HG02642 (cell line): ENCODE results near the gene NCBP1.

ENCODE experiments used
- ATAC-seq: cut with Tn5 transposase; IDR thresholded peaks from one replicate; pipeline ENCODE4 v1.9.1; 2021; ENCODE audit warnings: mild to moderate bottlenecking; ENCODE audit not compliant: unreplicated experiment, poor library complexity

NCBP1 gene

DNA sequence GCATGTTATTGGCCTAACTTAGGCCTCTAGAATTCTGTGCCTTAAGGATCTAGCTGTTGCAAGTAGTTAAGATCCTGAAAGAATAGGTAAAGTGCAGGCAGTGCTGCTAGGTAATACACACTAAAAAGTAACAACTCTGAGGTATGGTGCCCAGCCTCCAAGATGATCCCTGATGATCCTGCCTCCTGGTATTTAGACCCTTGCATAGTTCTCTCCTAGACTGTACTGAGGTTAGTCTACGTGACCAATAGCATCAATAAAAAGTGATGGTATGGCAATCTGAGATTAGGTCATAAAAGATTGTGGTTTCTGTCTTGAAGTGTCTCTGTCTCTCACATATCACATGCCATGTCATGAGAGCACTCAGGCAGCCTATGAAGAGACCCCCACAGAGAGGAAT is 9.7 kb upstream of the NCBP1 start:
- no peak for ATAC-seq

DNA sequence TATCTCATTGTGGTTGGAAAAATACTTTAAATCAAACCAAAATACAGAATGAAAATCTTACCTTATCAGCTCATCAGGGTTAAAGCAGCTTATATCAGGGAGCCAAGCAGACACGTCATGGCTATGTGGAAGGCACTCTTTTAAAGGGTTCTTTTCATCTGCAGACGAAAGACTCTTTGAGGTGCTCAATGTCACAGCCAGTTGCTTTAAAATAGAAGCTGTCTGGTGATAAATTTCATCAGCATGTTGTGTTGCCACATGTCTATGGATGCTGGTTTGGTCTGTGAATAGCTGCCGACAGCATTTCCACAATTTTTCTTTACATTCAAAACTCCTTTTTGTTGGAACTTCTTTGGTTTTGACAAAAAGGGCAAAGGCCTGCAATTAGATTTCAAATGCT is 8.0 kb upstream of the NCBP1 start:
- ATAC-seq = no peak

DNA sequence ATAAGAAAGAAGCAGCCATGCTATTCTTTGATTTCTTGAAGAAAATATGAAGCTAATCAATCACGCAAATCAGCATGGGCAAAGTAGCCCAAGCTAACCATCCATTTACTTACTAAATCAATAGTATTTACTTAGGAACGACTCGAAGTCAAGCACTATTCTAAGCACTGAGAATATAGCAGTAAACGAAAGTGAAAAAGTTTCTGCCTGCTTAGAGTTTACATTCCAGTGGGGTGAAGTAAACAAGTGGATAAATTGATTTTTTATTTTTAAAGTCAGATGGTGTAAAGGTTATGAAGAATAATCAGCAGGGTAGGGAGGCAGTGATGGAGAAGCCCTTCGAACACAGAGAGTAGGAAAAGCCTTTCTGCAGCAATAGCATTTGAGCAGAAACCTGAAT is 6.0 kb upstream of the NCBP1 start:
- ATAC-seq = no peak

DNA sequence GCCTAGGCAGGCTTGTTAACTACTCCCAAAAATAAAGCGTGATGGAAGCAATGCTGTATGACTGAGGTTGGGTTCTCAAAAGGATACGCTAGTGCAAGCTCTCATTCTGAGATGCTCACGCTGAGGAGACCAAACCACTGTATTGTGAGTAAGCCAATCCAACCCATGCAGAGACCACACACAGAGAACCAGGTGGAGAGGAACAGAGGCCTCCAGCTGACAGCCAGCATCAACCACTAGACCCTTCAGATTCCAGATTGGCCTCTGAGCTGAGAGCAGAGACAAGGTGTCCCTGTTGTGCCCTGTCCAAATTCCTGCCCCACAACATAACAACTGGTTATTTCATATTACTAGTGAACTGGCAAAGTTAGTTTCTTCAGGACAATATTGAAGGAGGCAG is 5.0 kb upstream of the NCBP1 start:
- ATAC-seq = no peak

DNA sequence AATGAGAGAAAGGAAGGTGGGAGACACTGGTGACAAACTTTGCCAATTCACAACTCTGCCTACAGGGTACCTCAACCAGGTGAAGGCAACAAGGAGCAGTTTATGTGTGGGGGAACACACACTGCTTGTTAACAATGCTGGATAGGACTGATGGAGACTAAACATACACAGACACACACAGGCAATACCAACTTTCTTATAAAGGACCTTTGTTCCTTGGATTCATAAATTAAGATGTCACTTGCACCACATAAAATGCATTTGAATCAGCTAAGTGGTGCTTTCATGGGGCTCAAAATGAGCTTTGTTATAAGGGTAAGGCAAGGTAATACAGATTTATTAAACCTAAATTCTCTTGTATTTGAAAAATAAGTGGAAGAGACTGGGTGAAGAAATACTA is 4.5 kb upstream of the NCBP1 start:
- ATAC-seq = no peak

DNA sequence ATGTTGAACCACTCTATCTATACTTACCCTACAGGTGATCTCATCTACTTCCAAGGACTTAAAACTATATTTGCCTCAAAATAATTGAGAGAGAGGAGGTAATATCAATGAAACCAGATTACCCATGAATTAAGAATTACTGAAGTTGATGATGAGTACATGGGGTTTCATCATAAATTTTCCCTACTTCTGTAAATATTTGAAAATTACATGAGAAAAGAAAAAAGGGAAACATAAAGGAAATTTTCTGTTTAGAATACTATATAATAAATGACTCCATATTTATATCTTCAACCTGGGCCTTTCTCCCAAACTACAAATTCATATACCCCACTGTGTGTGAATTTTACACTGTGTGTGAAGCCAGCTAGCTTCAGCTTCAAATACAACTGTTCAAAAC is 3.0 kb upstream of the NCBP1 start:
- no peak for ATAC-seq

DNA sequence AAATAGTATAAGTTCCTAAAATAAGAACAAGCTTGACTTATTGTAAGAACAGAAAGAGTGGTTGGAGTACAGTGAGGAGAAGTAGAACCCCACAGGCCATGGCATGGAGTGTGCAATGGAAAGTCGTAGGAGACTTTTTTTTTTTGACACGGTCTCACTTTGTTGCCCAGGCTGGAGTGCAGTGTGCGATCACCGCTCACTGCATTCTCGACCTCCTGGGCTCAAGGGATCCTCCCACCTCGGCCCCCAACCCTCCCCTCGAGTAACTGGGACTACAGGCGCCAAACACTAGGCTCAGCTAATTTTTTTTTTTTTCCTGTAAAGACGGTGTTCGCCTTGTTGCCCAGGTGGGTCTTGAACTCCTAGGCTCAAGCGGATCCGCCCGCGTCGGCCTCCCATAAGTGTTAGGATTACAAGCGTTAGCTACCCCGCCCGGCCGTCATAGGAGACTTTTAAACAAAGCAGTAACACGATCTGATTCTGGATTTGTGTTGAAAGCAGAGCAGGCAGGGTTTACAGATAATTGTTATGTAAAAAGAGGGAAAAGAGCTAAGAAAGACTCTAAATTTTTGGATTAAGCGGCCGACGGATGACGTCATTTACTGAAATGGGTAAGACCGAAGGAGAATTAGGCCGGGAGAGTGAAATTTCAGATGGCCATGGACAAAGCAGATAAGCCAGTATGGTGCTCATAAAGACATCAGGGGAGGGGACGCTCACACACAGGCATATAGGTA is 1.2 kb upstream of the NCBP1 start:
- peak; percentile 14 for ATAC-seq

DNA sequence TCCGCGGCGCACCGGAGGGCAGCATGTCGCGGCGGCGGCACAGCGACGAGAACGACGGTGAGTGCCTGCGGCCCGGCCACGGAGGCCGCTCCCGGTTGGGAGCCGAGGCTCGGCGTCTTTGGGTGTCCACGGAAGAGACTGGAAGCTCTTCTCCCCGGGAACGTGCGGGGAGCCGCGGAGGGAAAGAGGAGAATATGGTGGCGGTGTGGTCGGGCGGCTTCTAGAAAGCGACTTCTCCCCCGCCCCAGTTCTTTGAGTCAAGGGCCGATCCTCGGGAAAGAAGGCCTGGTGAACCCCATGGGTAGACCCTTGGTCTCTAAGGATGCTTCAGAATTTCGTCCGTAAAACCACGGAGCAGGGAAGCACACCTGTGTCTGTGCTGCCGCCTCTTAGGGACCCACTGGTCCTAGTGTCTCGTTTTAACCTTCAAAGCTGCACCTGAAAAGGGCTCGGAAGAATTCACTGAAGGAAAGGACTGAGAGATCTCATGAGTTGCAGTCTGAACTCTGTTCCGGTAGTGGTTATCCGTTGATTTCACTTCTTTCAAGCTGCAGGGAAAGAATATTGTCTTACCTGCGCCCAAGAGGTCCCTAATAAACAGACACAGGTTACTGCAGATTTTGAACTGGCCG is 354 bp downstream of the NCBP1 start:
- no peak for ATAC-seq

DNA sequence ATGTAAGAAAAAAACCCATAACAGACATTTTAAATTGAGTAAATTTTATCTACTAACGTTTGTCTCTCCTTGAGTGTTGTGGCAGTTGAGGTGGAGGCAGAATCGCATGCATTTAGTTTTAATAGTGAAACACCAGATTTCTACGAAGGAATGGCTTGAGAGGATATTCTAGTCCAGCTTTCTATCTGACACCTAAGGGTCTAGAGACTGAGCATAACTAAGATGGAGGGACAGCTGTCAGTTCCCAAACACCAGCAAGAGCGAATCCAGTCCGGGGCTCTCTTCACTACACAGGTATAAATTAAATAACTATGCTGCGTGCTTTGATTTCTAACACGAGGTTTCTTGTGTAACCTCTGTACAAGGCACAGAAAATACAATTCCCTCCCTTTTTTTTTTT is 1.4 kb downstream of the NCBP1 start:
- no peak for ATAC-seq

DNA sequence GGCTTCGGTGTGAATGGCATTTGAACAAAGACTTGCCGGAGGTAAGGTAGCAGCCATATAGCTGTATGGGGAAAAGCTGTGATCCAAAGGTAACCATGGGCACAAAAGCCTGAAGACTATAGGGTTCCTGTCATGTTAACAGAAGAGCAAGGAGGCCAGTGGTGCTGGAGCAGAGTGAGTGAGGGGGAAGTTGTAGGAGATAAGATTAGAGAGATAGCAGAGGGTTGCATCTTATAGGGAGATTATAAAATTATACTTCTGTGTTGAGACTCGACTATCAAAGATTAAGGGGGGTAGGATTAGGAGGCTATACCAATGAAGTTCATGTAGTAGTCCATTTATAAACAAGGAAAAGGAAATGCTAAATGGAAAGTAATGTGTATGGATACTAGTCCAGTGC is 3.3 kb downstream of the NCBP1 start:
- ATAC-seq = no peak

DNA sequence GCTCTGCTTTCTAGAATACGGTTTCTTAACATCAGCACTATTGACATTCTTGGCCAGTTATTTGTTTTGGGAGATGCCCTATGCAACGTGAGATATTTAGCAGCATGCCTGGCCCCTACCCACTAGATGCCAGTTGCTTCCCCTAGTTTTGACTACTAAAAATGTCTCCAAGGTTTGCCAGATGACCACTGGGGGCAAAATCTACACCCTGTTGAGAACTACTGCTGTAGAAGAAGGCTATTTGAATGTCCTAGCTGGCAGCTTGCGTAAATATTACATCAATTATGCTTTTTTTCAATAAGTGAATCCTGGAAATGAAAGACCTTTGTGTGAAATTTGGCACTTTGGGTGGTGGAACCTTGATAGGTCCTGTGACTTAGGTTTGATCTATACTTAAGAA is 5.0 kb downstream of the NCBP1 start:
- no peak for ATAC-seq

DNA sequence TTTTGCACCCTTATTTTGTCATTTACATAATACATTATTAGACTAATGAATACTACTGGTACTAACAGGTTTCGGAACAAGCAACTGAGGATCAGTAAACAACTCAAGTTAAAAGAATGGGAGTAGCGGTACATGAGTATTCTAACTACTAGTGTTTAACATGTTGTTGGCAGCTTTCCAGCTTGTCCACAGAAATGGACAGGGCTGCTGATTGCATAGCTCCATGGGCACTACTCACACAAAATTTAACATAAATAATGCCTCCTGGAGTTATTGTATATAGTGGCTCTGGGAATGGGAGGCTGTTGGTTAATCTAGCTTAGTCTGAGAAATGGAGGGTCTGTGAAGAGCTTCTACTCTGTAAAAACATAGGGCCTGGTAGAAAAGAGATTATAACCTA is 6.7 kb downstream of the NCBP1 start:
- ATAC-seq = no peak

DNA sequence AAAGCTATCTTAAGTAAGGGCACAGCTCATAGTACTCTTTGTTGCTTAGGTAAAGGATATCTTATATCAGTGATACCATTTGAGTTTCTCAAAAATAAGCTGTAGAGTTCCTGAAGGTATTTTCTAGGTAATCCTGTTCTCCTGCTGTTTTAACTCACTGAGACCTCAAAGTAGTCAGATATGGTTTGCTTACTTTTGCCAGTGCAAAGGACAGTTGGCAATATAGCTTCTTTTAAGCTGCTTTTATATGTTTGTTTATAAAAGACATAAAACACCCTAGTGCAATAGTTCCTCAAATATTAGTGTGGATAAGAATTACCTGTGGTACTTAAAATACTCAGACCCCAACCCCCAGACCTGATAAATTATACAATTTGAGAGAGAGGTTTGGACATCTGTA is 12.1 kb downstream of the NCBP1 start:
- no peak for ATAC-seq

DNA sequence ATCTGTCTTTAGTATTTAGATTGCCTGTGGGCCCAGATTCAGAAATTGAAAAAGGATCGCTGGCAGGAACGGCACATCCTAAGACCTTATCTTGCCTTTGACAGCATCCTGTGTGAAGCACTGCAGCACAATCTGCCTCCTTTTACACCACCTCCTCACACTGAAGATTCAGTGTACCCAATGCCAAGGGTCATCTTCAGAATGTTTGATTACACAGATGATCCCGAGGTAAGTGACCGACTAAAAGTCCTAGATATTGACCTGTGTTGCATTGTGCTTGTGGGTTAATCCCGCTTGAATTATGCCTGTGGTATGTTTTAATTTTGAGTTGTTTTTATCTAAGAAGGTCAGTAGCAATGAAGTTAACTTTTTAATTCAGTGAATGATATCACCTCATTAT is 14.4 kb downstream of the NCBP1 start:
- no peak for ATAC-seq

DNA sequence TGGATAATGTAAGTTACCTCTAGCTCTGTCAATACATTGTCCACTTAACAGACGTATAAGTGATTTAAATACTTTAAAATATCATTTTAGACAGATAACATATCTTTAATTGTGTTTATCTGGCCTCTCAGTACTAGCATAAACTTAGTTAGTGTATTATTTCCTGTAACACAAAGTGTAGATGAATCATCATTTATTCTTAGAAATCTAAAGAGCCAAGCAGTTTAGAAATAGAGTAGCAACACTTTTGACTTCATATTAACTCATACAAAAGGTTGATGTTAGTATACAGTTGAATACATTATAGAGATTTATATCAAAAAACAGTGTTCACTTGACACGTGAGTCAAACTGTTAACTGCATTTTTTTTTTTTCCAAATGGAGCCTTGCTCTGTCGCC is 18.0 kb downstream of the NCBP1 start:
- ATAC-seq = no peak

DNA sequence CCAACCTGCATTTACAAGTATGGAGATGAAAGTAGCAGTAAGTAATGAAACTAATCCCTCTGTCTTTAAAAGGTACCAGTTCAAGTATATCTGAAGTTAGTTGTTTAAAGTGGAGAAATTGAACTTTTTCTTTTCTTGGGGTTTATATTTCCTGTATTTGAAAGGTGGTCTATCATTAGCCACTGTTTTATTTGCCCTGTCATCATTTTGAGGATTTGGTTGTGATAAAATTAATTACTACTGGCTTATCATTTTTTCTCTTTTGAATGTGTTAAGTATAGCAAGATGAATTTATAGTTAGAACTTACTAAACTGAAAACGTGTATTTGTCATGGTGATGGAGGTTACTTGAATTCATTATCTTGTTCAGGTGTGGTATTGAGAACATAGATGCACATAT is 25.1 kb downstream of the NCBP1 start:
- ATAC-seq = no peak

DNA sequence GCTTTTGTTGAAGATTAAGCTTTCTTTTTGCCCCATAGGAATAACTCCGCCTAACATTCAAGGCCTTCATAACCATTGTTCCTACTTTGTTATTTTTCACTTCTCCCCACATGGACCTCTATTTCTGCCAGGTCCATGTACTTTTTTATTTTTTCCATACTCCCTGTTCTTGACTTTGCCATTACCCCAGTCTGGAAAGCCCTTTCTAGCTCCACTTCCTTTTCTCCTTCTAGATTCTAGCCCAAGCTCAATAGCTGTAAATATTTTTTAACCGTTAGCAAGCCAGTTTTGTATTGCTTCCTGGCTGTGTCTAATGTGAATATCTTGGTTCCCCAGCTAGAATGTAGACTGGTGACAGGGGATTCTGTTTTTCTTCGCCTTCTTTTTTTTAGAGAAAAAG is 26.1 kb downstream of the NCBP1 start:
- no peak for ATAC-seq

DNA sequence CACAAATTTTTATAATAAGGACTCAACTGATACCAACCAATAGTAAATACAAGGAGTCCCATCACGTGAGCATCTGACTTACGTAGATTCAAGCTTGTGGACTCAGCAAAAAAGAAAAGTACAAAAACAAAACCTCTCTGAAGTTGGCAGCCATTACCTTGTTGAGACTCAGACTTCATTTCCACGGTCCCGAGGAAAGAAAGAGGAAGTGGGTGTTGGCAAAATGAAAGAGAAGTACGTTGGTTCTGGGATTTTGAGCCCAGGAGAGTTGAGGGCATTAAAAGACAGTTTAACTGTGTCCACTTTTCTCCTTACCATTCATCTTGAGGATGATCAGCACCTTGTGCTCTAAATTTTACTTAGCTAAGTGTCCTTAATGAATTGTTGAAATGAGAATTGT is 26.7 kb downstream of the NCBP1 start:
- no peak for ATAC-seq

DNA sequence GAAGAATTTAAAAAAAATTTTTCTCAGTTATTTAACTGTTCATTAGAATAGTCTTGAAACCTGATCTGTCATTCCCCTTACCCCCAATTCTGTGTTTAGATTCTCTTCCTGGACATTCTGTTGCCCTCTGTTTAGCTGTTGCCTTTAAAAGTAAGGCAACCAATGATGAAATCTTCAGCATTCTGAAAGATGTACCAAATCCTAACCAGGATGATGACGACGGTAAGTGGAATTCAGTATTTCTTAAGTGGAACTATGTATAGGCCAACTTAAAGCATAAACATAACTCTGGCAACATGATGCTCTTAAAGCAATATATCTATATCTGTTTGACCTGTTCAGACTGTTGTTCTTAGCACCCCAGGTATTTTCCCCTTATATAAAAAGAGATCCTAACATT is 27.2 kb downstream of the NCBP1 start:
- ATAC-seq = no peak

DNA sequence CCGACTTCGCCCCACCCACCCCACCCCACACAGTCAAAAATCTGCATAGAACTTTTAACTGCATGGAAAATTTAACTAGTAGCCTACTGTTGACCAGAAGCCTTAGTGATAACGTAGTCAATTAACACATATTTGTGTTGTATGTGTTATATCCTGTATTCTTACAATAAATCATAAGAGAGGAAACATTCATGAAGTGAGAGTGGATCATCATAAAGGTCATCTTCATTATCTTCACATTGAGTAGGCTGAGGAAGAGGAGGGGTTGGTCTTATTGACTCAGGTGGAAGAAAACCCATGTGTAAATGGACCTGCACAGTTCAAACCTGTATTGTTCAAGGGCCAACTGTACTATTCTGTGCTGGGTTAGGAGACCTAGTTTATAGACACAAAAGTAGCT is 32.1 kb downstream of the NCBP1 start:
- ATAC-seq = no peak

DNA sequence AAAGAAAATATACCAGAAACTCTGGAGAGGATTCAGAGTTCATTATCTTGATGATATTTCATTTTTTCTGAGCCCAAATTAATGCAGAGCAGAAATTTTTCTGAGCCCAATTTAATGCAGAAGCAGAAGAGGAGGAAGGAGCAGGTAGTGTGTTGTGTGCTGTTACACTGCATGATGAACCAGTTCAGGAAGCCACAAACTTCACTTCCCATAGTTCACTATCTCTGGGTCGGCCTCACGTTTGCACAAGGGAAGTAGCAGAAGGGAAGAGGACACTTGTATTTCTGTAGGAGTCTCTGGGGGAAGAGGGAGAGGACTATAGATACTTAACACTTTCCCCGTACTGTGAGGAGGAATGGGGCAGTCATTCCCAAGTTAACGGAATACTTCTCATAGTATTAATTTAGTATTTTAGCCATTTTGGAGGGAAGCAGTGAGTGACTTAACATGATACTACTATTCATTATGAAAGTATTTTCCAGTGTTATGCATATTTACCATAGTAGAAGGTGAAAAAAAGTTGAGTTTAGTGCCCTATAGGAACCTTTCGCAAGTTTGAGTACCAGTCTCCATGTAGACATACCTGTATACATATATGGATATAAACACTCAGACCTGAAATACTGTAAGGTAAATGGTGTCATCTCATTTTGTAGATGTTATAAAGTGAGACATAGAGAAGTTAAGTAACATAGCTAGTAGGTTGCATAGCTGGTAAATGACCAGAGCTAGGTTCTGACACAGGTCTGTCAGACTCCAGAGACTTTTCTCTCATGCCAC is 33.5 kb downstream of the NCBP1 start:
- no peak for ATAC-seq

DNA sequence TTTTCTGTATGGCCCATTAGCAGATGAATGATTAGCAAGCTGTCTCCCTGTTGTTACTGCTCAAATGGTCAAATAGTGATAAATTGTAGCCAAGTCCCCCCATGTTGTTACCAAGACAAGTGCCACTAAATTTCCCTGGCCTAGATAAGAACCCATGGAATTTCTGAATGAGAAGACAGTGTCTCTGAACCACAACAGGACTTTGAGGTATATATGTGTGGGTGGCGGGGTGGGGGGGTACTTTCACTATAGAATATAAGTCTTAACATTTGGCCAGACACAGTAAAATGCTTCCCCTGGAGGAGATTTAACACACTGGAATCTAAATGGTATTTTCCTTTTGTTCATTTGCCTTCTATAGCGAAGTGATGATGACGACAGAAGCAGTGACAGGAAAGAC is 34.9 kb downstream of the NCBP1 start:
- ATAC-seq = no peak
